NK-92 treated with Interleukin-12 subunit alpha and Interleukin-12 subunit beta, amount 100 ng/mL, for 24 hours (cell line): ENCODE results near the gene CNPPD1.

Experiments
- DNase-seq: peaks from one replicate; lab custom pipeline; 2025; lab: John Stamatoyannopoulos, UW

Gene CNPPD1

DNA sequence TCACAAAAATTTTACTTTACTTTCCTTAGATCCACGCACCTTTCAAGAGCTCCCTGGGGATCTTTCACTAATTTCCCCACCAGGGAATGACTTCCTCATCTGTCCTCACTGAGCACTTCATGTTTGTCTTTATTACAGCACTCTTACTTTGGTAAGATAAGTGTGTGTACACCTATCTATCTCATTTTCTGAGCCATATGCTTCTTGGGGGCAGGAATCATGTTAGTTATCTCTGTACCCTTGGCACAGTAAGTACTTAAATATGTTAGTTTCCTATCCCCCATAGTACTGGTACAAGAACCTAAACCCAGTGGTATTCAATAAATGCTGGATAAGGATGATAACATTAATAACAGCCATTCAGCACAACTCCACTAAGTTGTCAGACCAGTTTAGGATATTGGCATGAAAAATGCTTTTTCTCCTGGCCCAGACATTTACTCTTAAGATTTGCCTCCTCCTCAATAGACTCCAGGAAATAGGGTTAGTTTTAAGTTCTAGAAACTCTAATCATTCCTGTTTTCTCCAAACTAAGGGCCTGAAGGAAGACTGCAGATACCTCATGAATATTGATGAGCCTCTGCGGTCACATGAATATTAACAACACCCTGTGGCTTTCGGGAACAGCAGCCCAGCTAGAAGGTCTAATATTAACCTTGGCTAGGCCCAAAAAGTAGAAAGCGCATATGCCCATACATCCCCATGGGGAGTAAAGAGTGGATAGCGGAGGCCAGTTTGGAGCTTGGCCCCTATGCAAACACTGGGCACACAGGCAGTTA is 54.3 kb downstream of the CNPPD1 start:
- DNase-seq = no peak
